ENCODE data around the gene ADAMTS16.

The ADAMTS16 gene

GRCh38 chr5:5221724-5222123 lies 81.6 kb downstream of the ADAMTS16 start:
- DNase-seq (ENCODE audit: low read depth in 1 of 2, low spot score in 1 of 2): no peak

- DNase-seq (ENCODE audit: low read depth in 1 of 2, low spot score in 1 of 2): no peak
These were observed 91.4 kb downstream of the ADAMTS16 start for GRCh38 chr5:5231576-5231975.

- no peak for DNase-seq (ENCODE audit: low read depth in 1 of 2, low spot score in 1 of 2)
These were observed 94.8 kb downstream of the ADAMTS16 start for GRCh38 chr5:5234912-5235311.

- DNase-seq (ENCODE audit: low read depth in 1 of 2, low spot score in 1 of 2): no peak
These were observed 95.6 kb downstream of the ADAMTS16 start for GRCh38 chr5:5235685-5236084.

GRCh38 chr5:5239191-5239590 lies 99.1 kb downstream of the ADAMTS16 start:
- no peak for DNase-seq (ENCODE audit: low read depth in 1 of 2, low spot score in 1 of 2)

GRCh38 chr5:5240234-5240633 lies 100.1 kb downstream of the ADAMTS16 start:
- DNase-seq (ENCODE audit: low read depth in 1 of 2, low spot score in 1 of 2): no peak

- no peak for DNase-seq (ENCODE audit: low read depth in 1 of 2, low spot score in 1 of 2)
These were observed 101.9 kb downstream of the ADAMTS16 start for GRCh38 chr5:5242056-5242455.

- DNase-seq (ENCODE audit: low read depth in 1 of 2, low spot score in 1 of 2): no peak
These were observed 106.6 kb downstream of the ADAMTS16 start for GRCh38 chr5:5246736-5247135.

GRCh38 chr5:5250758-5251157 lies 110.6 kb downstream of the ADAMTS16 start:
- no peak for DNase-seq (ENCODE audit: low read depth in 1 of 2, low spot score in 1 of 2)

- DNase-seq (ENCODE audit: low read depth in 1 of 2, low spot score in 1 of 2): no peak
These were observed 112.0 kb downstream of the ADAMTS16 start for GRCh38 chr5:5252106-5252505.

GRCh38 chr5:5257353-5257752 lies 117.2 kb downstream of the ADAMTS16 start:
- DNase-seq (ENCODE audit: low read depth in 1 of 2, low spot score in 1 of 2): no peak

GRCh38 chr5:5258564-5258963 lies 118.4 kb downstream of the ADAMTS16 start:
- no peak for DNase-seq (ENCODE audit: low read depth in 1 of 2, low spot score in 1 of 2)

GRCh38 chr5:5264727-5265126 lies 124.6 kb downstream of the ADAMTS16 start:
- DNase-seq (ENCODE audit: low read depth in 1 of 2, low spot score in 1 of 2): no peak

- DNase-seq (ENCODE audit: low read depth in 1 of 2, low spot score in 1 of 2): no peak
These were observed 126.2 kb downstream of the ADAMTS16 start for GRCh38 chr5:5266297-5266696.

- DNase-seq (ENCODE audit: low read depth in 1 of 2, low spot score in 1 of 2): no peak
These were observed 130.0 kb downstream of the ADAMTS16 start for GRCh38 chr5:5270161-5270560.

GRCh38 chr5:5270958-5271785 lies 131.0 kb downstream of the ADAMTS16 start:
- no peak for DNase-seq (ENCODE audit: low read depth in 1 of 2, low spot score in 1 of 2)

GRCh38 chr5:5271786-5272321 lies 131.7 kb downstream of the ADAMTS16 start:
- no peak for DNase-seq (ENCODE audit: low read depth in 1 of 2, low spot score in 1 of 2)

- DNase-seq (ENCODE audit: low read depth in 1 of 2, low spot score in 1 of 2): no peak
These were observed 133.3 kb downstream of the ADAMTS16 start for GRCh38 chr5:5273398-5273797.

GRCh38 chr5:5273976-5274375 lies 133.8 kb downstream of the ADAMTS16 start:
- DNase-seq (ENCODE audit: low read depth in 1 of 2, low spot score in 1 of 2): no peak

GRCh38 chr5:5275211-5275610 lies 135.1 kb downstream of the ADAMTS16 start:
- DNase-seq (ENCODE audit: low read depth in 1 of 2, low spot score in 1 of 2): no peak

- no peak for DNase-seq (ENCODE audit: low read depth in 1 of 2, low spot score in 1 of 2)
These were observed 136.3 kb downstream of the ADAMTS16 start for GRCh38 chr5:5276430-5276829.

GRCh38 chr5:5276951-5277517 lies 136.9 kb downstream of the ADAMTS16 start:
- no peak for DNase-seq (ENCODE audit: low read depth in 1 of 2, low spot score in 1 of 2)

Measured in activated CD4-positive, alpha-beta T cell treated with anti-CD3 and anti-CD28 coated beads, Interleukin-2, amount 50 U/mL, for 24 hours (primary cell).